BLaER1 treated with 17β-estradiol and CSF1 and Interleukin-3, amounts not matched to agents 10 nM and 100 nM (cell line): ENCODE results near the gene SYNDIG1.

Source experiments
- H3K27ac ChIP-seq, 11 experiments: shearing (Covaris generic); formaldehyde crosslinking; 2 replicates each; pipeline ENCODE4 v1.8.1; 2022
- H3K27me3 ChIP-seq, 11 experiments: shearing (Covaris generic); formaldehyde crosslinking; 2 replicates each; pipeline ENCODE4 v1.8.1; 2022
- H3K36me3 ChIP-seq, 11 experiments: shearing (Covaris generic); formaldehyde crosslinking; 2 replicates each; pipeline ENCODE4 v1.8.1; 2022
- H3K4me1 ChIP-seq, 10 experiments: shearing (Covaris generic); formaldehyde crosslinking; 2 replicates each; pipeline ENCODE4 v1.8.1; 2022
- H3K4me2 ChIP-seq, 11 experiments: shearing (Covaris generic); formaldehyde crosslinking; 2 replicates each; pipeline ENCODE4 v1.8.1; 2022
- H3K4me3 ChIP-seq, 10 experiments: shearing (Covaris generic); formaldehyde crosslinking; 2 replicates each; pipeline ENCODE4 v1.8.1; 2022
- H3K9ac ChIP-seq, 11 experiments: shearing (Covaris generic); formaldehyde crosslinking; 2 replicates each; pipeline ENCODE4 v1.8.1; 2022
- H3K9me3 ChIP-seq, 11 experiments: shearing (Covaris generic); formaldehyde crosslinking; replicated peaks in 1 of 11; 2 replicates each; pipeline ENCODE4 v1.8.1; 2022
- H4K20me1 ChIP-seq, 11 experiments: shearing (Covaris generic); formaldehyde crosslinking; 2 replicates each; pipeline ENCODE4 v1.8.1; 2022
- Cebpa-rat ChIP-seq, 11 experiments: shearing (Covaris generic); IDR thresholded peaks; 2 replicates each; pipeline ENCODE4 v1.8.1; 2022

SYNDIG1 gene

DNA sequence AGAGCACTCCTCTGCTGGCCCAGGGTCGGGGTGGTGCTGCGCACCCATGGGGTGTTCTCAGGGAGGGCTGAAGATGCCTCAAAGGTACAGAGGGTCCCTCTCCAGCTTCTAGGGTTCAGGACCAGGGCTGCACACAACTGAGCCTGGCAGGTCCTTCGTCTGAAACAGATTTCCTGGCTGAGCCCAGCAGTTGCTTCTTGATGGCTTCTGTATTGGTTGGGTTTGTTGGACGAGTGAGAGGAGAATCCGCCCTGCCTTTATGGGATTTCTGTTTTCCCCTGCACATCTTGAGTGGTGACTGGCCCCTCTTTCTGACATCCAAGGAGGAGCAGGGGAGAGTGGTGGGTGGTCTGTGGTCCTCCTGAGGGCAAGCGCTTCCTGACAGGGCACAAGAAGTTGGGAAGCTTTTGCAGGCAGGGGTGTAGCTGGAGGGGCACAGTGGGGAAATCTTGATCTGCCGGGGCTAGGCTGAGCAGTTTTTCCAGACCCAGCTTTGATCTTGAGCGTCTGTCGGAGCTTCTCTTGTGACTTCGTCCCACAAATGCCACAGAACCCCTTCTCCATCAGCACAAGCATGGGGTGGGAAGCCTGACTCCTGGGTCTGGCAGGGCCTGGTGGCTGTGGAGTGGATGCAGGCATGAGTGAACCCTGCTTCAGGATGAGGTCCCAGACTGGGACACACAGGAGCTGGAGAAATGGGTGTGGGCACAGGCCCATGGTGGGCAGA is 116.5 kb downstream of the SYNDIG1 start:
- no peak overlapping the region for H3K4me3 ChIP-seq
- no peaks in the 10 kb centered on the region for H3K36me3 ChIP-seq
- peaks cover 0 to 7% (median 0%) of the 10 kb centered on the region in 11 experiments; a peak in 1 of 22 replicates for H4K20me1 ChIP-seq
- no peak overlapping the region for H3K9ac ChIP-seq
- H3K4me1 ChIP-seq: peaks cover 5 to 86% (median 58%) of the 10 kb centered on the region in 10 experiments; a peak in 18 of 20 replicates
- no peaks in the 10 kb centered on the region for H3K9me3 ChIP-seq
- no peak overlapping the region for H3K27ac ChIP-seq
- peak overlapping the region in 7 of 11 experiments; percentile 59 to 89 (median 76); a peak in 9 of 22 replicates for H3K4me2 ChIP-seq
- peaks cover 0 to 7% (median 0%) of the 10 kb centered on the region in 11 experiments; a peak in 3 of 22 replicates for H3K27me3 ChIP-seq
- no peak for TF ChIP-seq Cebpa-rat (IDR thresholded peaks at IDR 0.05)

GRCh38 chr20:24586523-24586840 is 117.1 kb downstream of the SYNDIG1 start:
- Histone ChIP-seq H3K4me2 (peak overlapping the region in 4 of 11 experiments; percentile 66 to 89 (median 86); a peak in 4 of 22 replicates), H3K4me1 (peaks cover 5 to 91% (median 63%) of the 10 kb centered on the region in 10 experiments; a peak in 18 of 20 replicates), H3K4me3 (no peak overlapping the region), H3K27me3 (peaks cover 0 to 7% (median 0%) of the 10 kb centered on the region in 11 experiments; a peak in 3 of 22 replicates), H3K36me3 (no peaks in the 10 kb centered on the region), H4K20me1 (peaks cover 0 to 7% (median 0%) of the 10 kb centered on the region in 11 experiments; a peak in 1 of 22 replicates), H3K27ac (no peak overlapping the region), H3K9ac (no peak overlapping the region), H3K9me3 (no peaks in the 10 kb centered on the region)
- no peak for TF ChIP-seq Cebpa-rat (IDR thresholded peaks at IDR 0.05)

DNA sequence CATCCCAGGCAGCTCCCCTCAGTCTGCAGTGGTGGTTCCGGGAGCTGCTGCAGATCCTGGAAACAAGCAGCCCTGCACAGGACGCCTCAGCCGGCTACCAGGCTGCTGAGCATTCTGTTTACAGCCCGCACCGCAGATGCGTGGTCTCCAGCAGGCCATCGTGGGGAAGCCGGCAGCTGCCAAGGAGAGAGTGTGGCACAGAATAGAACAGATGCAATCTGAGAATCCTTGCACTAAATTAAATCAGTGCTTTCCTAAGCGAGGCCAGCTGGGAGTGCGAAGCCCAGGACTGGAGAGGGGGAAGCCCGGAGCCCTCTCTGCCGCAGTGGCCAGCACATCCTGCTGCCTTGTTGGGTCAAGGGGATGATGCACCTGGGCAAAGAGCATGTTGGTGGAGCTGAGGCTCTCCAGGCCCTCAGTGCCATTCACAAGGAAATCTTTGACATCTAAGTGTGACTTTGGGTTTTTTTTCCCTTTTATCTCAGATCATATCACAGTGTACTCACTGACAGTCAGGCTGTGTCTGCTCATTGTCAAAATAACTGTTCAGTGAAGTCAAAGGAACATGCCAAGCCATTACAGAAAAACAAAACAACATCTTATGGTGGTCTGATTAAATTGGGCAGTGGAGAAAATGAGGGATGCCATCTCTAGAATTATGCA is 118.1 kb downstream of the SYNDIG1 start:
- H3K27me3 ChIP-seq: peaks cover 0 to 7% (median 0%) of the 10 kb centered on the region in 11 experiments; a peak in 3 of 22 replicates
- H3K4me1 ChIP-seq: peaks cover 5 to 94% (median 68%) of the 10 kb centered on the region in 10 experiments; a peak in 18 of 20 replicates
- TF ChIP-seq Cebpa-rat (IDR thresholded peaks at IDR 0.05): no peak

DNA sequence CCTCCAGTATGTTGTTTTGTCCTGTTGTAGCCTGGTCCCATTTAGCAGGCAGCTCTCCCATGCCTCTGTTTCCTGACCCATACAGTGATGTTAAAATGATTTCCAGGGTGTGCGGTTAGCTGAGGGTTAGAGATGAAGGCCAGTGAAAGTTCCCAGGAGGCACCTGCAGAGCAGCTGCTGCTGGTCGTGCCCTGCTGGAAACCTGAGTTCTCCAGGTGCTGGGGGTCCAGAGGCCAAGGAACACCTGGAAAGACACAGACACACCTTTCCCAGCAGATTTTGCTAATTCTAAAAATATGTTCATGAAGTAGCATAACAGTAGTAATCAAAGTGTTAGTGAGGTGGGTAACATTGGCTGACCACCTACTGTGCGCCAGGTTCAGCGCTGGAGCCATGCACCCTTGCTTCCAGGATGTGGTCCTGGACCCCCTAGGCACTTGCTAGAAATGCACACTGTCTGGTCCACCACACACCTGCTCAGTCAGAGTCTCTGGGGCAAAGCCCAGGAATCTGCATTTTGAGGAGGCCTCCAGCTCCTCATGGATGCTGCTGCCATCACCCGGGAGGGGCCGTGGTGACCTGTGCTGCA is 118.7 kb downstream of the SYNDIG1 start:
- H3K9me3 ChIP-seq: no peaks in the 10 kb centered on the region
- H3K27me3 ChIP-seq: peaks cover 0 to 7% (median 0%) of the 10 kb centered on the region in 11 experiments; a peak in 3 of 22 replicates
- H3K9ac ChIP-seq: no peak overlapping the region
- TF ChIP-seq Cebpa-rat (IDR thresholded peaks at IDR 0.05): no peak
- H3K4me1 ChIP-seq: peaks cover 5 to 89% (median 68%) of the 10 kb centered on the region in 10 experiments; a peak in 18 of 20 replicates
- peaks cover 0 to 7% (median 0%) of the 10 kb centered on the region in 11 experiments; a peak in 1 of 22 replicates for H4K20me1 ChIP-seq
- no peak overlapping the region for H3K27ac ChIP-seq
- peak overlapping the region in 7 of 11 experiments; percentile 12 to 94 (median 76); a peak in 12 of 22 replicates for H3K4me2 ChIP-seq
- H3K4me3 ChIP-seq: no peak overlapping the region
- H3K36me3 ChIP-seq: no peaks in the 10 kb centered on the region

More for the DNA sequence above, 118.1 kb downstream of the SYNDIG1 start:
- Histone ChIP-seq H3K4me3 (no peak overlapping the region), H3K9me3 (no peaks in the 10 kb centered on the region), H3K9ac (no peak overlapping the region), H3K27ac (no peak overlapping the region), H3K36me3 (no peaks in the 10 kb centered on the region), H4K20me1 (peaks cover 0 to 7% (median 0%) of the 10 kb centered on the region in 11 experiments; a peak in 1 of 22 replicates), H3K4me2 (peak overlapping the region in 7 of 11 experiments; percentile 12 to 94 (median 76); a peak in 11 of 22 replicates)

GRCh38 chr20:24588725-24589340 is 119.4 kb downstream of the SYNDIG1 start:
- H3K36me3 ChIP-seq: no peaks in the 10 kb centered on the region
- H3K4me2 ChIP-seq: peak overlapping the region in 8 of 11 experiments; percentile 8 to 94 (median 79); a peak in 12 of 22 replicates
- peaks cover 0 to 7% (median 0%) of the 10 kb centered on the region in 11 experiments; a peak in 1 of 22 replicates for H4K20me1 ChIP-seq
- no peak overlapping the region for H3K9ac ChIP-seq
- H3K27me3 ChIP-seq: peaks cover 0 to 7% (median 0%) of the 10 kb centered on the region in 11 experiments; a peak in 3 of 22 replicates
- H3K4me1 ChIP-seq: peaks cover 5 to 84% (median 68%) of the 10 kb centered on the region in 10 experiments; a peak in 18 of 20 replicates
- no peak for TF ChIP-seq Cebpa-rat (IDR thresholded peaks at IDR 0.05)
- no peak overlapping the region for H3K27ac ChIP-seq
- H3K9me3 ChIP-seq: no peaks in the 10 kb centered on the region
- no peak overlapping the region for H3K4me3 ChIP-seq

DNA sequence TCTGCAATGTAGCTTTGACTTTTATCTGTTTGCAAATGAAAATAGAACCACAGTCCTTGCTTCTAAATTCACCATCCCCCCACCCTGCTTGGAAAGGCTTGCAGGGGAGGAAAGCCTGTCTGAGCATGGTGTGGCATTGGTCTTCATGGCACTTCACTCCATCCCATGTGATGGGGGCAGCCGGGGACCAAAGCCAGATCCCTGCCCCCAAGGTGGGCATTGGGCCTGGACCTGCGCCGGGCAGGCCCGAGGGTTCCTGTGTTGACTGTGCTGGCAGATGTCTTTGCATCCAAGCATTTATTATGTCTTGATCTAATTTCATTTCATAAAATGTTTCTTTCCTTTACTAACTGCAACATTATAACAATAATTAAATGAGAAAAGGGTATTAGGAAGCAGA is 120.0 kb downstream of the SYNDIG1 start:
- peaks cover 0 to 7% (median 0%) of the 10 kb centered on the region in 11 experiments; a peak in 3 of 22 replicates for H3K27me3 ChIP-seq
- TF ChIP-seq Cebpa-rat (IDR thresholded peaks at IDR 0.05): no peak

DNA sequence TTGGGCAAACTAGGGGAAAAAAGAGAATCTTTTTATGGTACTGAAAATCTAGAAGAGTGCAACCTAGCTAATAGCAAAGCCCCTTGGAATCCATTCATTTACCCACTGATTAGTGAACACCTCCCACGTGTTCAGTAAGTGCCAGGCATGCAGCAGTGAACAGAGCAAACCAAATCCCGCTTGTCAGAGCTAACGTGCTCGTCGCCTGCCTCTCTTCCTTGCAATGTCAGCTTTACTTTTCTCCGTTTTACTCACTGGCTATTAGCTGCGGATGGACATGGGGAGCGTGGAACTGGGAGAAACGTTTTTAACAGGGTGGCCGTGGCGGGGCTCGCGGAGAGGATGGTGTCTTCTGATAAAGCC is 120.4 kb downstream of the SYNDIG1 start:
- no peak overlapping the region for H3K27ac ChIP-seq
- TF ChIP-seq Cebpa-rat (IDR thresholded peaks at IDR 0.05): no peak
- no peak overlapping the region for H3K4me3 ChIP-seq
- H3K27me3 ChIP-seq: peaks cover 0 to 7% (median 0%) of the 10 kb centered on the region in 11 experiments; a peak in 3 of 22 replicates
- H3K4me2 ChIP-seq: peak overlapping the region in 6 of 11 experiments; percentile 63 to 94 (median 84); a peak in 10 of 22 replicates
- peaks cover 5 to 75% (median 58%) of the 10 kb centered on the region in 10 experiments; a peak in 18 of 20 replicates for H3K4me1 ChIP-seq
- H3K9ac ChIP-seq: no peak overlapping the region
- peaks cover 0 to 7% (median 0%) of the 10 kb centered on the region in 11 experiments; a peak in 1 of 22 replicates for H4K20me1 ChIP-seq
- peaks cover 0 to 4% (median 0%) of the 10 kb centered on the region in 11 experiments; a peak in 2 of 22 replicates for H3K9me3 ChIP-seq
- no peaks in the 10 kb centered on the region for H3K36me3 ChIP-seq

More for the DNA sequence above, 120.0 kb downstream of the SYNDIG1 start:
- Histone ChIP-seq H3K4me1 (peaks cover 5 to 79% (median 62%) of the 10 kb centered on the region in 10 experiments; a peak in 18 of 20 replicates), H3K4me3 (no peak overlapping the region), H3K27ac (no peak overlapping the region), H3K4me2 (peak overlapping the region in 8 of 11 experiments; percentile 8 to 94 (median 79); a peak in 13 of 22 replicates), H3K36me3 (no peaks in the 10 kb centered on the region), H3K9me3 (peaks cover 0 to 3% (median 0%) of the 10 kb centered on the region in 11 experiments; a peak in 2 of 22 replicates), H4K20me1 (peaks cover 0 to 7% (median 0%) of the 10 kb centered on the region in 11 experiments; a peak in 1 of 22 replicates), H3K9ac (no peak overlapping the region)
